Keratinocyte (primary cell): ENCODE results near the gene MYH7B.

Source experiments
- EZH2 ChIP-seq: IDR thresholded peaks from one replicate; pipeline ENCODE4 v1.6.1; 2012; ENCODE audit warnings: inconsistent platforms, mild to moderate bottlenecking, low read length, moderate library complexity
- TF ChIP-seq, protein P1 (sequence below), 3 experiments: IDR thresholded peaks in 1 of 3; conservative IDR thresholded peaks in 1 of 3; optimal IDR thresholded peaks in 1 of 3; 2 replicates in 2 of 3; 3 replicates in 1 of 3; pipeline versions ENCODE3 to v1.5.1; 2011; ENCODE audit warnings: low read length in 3 of 3, mild to moderate bottlenecking in 3 of 3, moderate library complexity in 2 of 3, control low read depth in 1 of 3, inconsistent platforms in 1 of 3; ENCODE audit not compliant: insufficient read depth in 2 of 3; ENCODE audit errors: extremely low read depth in 1 of 3

DNA sequence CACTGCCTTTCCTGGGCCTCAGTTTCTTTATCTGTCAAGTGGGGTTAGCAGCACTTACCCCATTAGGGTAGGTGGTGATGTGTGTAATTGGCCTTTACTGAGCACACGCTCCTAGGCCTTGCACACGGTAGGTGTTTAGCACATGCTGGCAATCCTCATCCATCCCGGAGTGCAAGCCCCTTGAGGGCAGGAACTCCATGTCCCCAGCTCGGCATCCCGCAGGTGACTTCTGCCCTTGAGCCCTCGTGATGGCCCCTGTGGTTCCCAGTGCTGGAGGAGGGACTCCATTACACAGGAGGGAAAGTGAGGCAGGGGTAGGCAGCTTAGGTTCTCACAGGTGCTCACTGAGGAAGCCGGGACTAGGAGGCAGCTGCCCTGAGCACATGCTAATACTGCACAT lies 40.0 kb downstream of the MYH7B start:
- TF ChIP-seq, protein P1, sequence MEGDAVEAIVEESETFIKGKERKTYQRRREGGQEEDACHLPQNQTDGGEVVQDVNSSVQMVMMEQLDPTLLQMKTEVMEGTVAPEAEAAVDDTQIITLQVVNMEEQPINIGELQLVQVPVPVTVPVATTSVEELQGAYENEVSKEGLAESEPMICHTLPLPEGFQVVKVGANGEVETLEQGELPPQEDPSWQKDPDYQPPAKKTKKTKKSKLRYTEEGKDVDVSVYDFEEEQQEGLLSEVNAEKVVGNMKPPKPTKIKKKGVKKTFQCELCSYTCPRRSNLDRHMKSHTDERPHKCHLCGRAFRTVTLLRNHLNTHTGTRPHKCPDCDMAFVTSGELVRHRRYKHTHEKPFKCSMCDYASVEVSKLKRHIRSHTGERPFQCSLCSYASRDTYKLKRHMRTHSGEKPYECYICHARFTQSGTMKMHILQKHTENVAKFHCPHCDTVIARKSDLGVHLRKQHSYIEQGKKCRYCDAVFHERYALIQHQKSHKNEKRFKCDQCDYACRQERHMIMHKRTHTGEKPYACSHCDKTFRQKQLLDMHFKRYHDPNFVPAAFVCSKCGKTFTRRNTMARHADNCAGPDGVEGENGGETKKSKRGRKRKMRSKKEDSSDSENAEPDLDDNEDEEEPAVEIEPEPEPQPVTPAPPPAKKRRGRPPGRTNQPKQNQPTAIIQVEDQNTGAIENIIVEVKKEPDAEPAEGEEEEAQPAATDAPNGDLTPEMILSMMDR (optimal IDR thresholded peaks at IDR 0.05 in 1 of 3, IDR thresholded peaks at IDR 0.05 in 1 of 3, conservative IDR thresholded peaks at IDR 0.05 in 1 of 3; ENCODE audit: extremely low read depth in 1 of 3, insufficient read depth in 2 of 3, low read length in 3 of 3): no peak
- no peak for TF ChIP-seq EZH2
